SU-DHL-6 (cell line): ENCODE measurements around the gene RNASE4.

Source experiments
- EZH2phosphoT487 ChIP-seq: fragments of 200-600 bp; sonication (generic), shearing (Covaris generic); conservative IDR thresholded peaks from 2 replicates; pipeline ENCODE4 v1.6.1; 2018; ENCODE audit warnings: mild to moderate bottlenecking, antibody characterized with exemption, low read length, moderate library complexity, mixed read lengths
- TF ChIP-seq, protein P1 (sequence below): fragments of 200-600 bp; sonication (generic); IDR thresholded peaks from one replicate; pipeline ENCODE4 v1.5.1; 2017; ENCODE audit warnings: antibody characterized with exemption, mild to moderate bottlenecking, low read length, moderate library complexity; ENCODE audit not compliant: insufficient read depth, poor library complexity, severe bottlenecking

GRCh38 chr14:20659813-20660395, 24.5 kb upstream of the RNASE4 start:
- TF ChIP-seq, protein P1, sequence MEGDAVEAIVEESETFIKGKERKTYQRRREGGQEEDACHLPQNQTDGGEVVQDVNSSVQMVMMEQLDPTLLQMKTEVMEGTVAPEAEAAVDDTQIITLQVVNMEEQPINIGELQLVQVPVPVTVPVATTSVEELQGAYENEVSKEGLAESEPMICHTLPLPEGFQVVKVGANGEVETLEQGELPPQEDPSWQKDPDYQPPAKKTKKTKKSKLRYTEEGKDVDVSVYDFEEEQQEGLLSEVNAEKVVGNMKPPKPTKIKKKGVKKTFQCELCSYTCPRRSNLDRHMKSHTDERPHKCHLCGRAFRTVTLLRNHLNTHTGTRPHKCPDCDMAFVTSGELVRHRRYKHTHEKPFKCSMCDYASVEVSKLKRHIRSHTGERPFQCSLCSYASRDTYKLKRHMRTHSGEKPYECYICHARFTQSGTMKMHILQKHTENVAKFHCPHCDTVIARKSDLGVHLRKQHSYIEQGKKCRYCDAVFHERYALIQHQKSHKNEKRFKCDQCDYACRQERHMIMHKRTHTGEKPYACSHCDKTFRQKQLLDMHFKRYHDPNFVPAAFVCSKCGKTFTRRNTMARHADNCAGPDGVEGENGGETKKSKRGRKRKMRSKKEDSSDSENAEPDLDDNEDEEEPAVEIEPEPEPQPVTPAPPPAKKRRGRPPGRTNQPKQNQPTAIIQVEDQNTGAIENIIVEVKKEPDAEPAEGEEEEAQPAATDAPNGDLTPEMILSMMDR: no peak
- no peak for TF ChIP-seq EZH2phosphoT487
